AG20443 (cell line): ENCODE data around the gene ZBED5.

Experiments used
- DNase-seq: peaks from one replicate; pipeline ENCODE4 v3.0.0; 2012; ENCODE audit warnings: low spot score, mixed read lengths

The ZBED5 gene

GRCh38 chr11:10878408-10879214, 20.8 kb upstream of the ZBED5 start:
- peak; percentile 69 for DNase-seq

GRCh38 chr11:10876158-10876557, 18.3 kb upstream of the ZBED5 start:
- no peak for DNase-seq

- DNase-seq: no peak
Observed at GRCh38 chr11:10875430-10876021, 17.7 kb upstream of the ZBED5 start.

- no peak for DNase-seq
Observed at GRCh38 chr11:10872097-10872496, 14.2 kb upstream of the ZBED5 start.

GRCh38 chr11:10868352-10868751, 10.5 kb upstream of the ZBED5 start:
- DNase-seq: no peak

GRCh38 chr11:10866893-10867331, 9.1 kb upstream of the ZBED5 start:
- peak; percentile 37 for DNase-seq

GRCh38 chr11:10865837-10866270, 8.0 kb upstream of the ZBED5 start:
- no peak for DNase-seq

- no peak for DNase-seq
Observed at GRCh38 chr11:10864688-10865087, 6.8 kb upstream of the ZBED5 start.

- no peak for DNase-seq
Observed at GRCh38 chr11:10862446-10862845, 4.6 kb upstream of the ZBED5 start.

GRCh38 chr11:10861799-10862198, 3.9 kb upstream of the ZBED5 start:
- no peak for DNase-seq

GRCh38 chr11:10861047-10861446, 3.2 kb upstream of the ZBED5 start:
- no peak for DNase-seq

- DNase-seq: peak; percentile 78
Observed at GRCh38 chr11:10858439-10859325, 829 bp upstream of the ZBED5 start.

- DNase-seq: no peak
Observed at GRCh38 chr11:10857459-10857708, 469 bp downstream of the ZBED5 start.

- DNase-seq: peak; percentile 29
Observed at GRCh38 chr11:10856689-10857458, 979 bp downstream of the ZBED5 start.

GRCh38 chr11:10855295-10855694, 2.6 kb downstream of the ZBED5 start:
- no peak for DNase-seq

- DNase-seq: no peak
Observed at GRCh38 chr11:10847960-10848860, 9.6 kb downstream of the ZBED5 start.

- no peak for DNase-seq
Observed at GRCh38 chr11:10846660-10847059, 11.2 kb downstream of the ZBED5 start.

GRCh38 chr11:10845589-10845988, 12.3 kb downstream of the ZBED5 start:
- no peak for DNase-seq

- no peak for DNase-seq
Observed at GRCh38 chr11:10844796-10845195, 13.1 kb downstream of the ZBED5 start.

- no peak for DNase-seq
Observed at GRCh38 chr11:10844356-10844755, 13.5 kb downstream of the ZBED5 start.

- no peak for DNase-seq
Observed at GRCh38 chr11:10838881-10839280, 19.0 kb downstream of the ZBED5 start.
